Activated T-cell treated with anti-CD3 and anti-CD28 coated beads, Interleukin-2, amount 50 U/mL, for 48 hours (primary cell): Measurements from ENCODE around the gene EHMT1.
"Not testable (repeated sequence)": the region's sequence is repeated elsewhere in the genome, so short reads cannot be mapped to it uniquely, and the experiment has no call there.

Source experiments
- DNase-seq, 2 experiments: peaks; one replicate each; pipeline ENCODE4 v3.0.0-alpha.2; 2020

The EHMT1 gene

DNA sequence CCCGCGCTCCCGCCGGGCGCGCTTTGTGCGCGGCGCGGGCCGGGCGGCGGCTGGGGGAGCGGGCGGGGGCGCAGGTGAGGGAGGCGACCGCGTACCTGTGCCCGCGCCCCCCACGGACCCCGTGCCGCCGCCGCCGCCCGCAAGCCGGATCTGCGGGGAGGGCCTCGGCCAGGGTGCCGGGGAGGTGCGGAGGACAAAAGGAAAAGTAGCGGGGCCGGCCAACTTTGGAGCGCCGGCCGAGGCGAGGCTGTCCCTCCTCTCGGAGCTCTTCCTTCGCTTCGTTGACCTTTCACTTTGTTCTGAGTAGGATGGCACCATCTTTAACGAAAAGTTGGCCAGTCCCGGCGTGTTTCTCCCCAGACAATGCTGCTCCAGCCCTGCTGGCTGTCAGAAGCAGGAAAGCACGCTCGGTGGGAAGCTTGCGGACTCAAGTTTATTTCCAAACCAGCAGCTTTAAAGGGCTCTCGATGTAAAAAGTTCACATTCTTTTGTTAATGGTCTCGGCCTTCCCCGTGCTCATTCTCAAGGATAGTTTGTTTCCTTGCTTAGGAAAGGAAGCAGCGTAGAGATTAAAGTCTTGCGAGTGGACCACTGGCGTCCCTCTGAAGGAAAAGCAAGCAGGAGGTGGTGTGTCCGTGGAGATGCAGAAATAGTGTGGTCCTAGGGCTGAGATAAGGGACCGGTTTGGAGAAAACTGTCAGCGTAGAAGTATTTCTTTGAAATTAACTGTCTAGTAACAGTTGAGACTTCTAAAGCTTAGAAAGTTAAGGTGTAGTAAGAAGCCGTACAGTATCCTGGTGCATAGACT is 639 bp downstream of the EHMT1 start:
- DNase-seq, result peak; percentile 53 to 61

DNA sequence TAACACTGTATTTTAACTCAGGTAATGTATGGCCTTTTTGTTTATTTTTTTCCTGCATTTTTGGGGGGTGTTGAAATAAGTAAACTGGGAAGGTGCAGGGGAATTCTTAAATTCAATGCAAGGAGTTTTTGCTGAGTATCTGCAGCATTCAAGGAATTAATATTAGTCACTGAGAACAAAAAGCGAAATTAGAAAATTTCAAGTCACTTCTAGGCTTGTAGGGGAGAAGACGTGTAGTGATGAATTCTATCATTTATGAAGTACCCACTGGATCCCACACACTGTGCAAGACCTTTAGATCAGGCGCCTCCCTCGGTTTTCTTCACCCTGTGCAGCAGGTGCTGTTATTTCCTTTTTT is 1.2 kb downstream of the EHMT1 start:
- no peak for DNase-seq

DNA sequence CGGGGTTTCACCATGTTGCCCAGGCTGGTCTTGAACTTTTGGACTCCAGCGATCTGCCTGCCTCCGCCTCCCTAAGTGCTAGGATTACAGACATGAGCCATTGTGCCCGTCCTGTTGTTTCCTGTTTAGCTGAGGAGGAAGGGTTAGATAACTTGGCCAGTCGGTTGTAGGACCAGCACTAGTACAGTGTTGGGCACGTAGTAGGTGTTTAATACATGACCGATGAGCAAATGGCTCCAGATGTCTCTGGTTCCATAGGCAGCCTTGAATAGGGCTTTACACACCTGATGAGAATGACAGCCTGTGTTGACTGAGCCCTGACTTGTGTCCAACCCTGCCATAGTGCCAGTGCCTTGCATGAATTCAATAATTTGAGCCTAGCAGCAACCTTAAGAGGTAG is 1.8 kb downstream of the EHMT1 start:
- DNase-seq, result no peak

DNA sequence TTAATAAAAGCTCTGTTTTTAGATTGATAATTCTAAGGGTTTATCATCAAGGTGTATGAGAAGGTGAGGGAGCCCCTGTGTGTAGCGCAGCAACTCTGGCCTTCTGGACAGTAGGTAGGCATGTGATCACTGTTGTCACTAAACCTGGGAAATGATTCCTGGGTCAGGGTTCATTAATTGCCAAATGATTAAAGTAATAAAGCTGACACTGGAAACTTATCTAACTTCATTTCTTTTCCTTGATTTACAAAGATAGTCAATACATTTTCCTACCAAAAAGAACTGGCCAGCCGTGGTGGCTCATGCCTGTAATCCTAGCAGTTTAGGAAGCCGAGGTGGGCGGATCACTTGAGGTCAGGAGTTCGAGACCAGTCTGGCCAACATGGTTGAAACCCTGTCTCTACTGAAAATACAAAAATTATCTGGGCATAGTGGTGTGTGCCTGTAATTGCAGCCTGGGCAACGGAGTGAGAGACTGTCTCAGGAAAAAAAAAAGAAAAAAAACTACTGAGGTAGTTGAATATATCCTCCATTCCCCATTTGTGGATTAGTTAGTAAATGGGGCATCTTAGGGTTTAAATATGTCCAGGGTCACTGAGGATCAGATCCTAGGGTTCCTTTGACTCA is 2.4 kb downstream of the EHMT1 start:
- peak in 1 of 2 experiments; percentile 48 for DNase-seq

DNA sequence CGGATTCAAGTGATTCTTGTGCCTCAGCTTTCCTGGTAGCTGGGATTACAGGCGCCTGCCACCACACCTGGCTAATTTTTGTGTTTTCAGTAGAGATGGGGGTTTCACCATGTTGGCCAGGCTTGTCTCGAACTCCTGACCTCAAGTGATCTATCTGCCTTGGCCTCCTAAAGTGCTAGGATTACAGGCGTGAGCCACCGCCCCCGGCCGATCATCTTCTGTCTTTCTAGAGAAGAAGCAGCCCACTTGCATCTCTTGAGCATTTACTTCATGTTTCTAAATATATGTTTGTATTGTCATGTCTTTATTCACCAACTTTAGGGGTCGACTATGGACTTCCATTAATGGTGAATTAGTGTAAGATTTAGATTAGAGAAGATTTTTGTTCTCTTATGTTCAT is 3.4 kb downstream of the EHMT1 start:
- not testable (repeated sequence) for DNase-seq

DNA sequence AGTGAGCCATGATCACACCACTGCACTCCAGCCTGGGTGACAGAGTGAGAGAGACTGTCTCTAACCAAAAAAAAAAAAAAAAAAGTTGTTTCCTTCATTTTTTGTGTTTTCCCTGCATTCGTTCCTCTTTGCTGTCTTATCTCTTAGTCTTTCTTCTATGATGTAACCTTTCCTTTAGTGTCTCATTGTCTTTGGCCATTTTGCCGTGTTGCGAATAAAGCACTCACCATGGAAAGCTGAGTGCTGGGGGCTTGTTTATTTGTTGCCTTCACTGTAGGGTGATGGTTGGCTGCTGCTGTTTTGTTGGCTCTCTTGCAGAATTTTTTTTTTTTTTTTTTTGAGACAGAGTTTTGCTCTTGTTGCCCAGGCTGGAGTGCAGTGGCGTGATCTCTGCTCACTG is 7.7 kb downstream of the EHMT1 start:
- DNase-seq, result no peak

DNA sequence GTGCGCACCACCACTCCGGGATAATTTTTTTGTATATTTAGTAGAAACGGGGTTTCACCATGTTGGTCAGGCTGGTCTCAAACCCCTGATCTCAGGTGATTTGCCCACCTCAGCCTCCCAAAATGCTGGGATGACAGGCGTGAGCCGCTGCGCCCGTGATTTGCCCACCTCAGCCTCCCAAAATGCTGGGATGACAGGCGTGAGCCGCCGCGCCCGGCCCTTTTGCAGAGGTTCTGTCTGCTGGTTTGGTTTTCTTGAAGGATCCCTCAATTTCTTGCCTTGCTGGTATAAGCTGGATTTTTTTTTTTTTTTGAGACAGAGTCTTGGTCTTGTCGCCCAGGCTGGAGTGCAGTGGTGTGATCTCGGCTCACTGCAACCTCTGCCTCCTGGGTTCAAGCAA is 8.6 kb downstream of the EHMT1 start:
- DNase-seq, result not testable (repeated sequence)

DNA sequence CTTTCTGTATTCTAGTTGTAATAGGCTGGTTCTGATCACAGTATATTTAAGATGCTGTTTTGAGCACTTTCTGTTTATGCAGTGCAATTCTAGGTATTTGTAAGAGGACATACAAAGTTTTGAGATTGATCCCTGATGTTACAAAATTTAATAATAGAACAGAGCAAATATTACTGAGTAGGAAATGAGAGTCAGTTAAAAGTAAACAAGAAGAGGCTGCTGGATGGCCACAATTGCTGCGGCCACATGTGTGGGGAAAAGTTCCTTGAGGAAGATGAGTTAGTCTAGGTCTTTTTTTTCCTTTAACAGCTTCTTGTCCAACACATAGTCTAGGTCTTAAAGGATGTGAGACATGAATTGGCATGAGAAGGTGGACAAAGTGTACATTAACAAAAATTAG is 11.3 kb downstream of the EHMT1 start:
- DNase-seq, result no peak

DNA sequence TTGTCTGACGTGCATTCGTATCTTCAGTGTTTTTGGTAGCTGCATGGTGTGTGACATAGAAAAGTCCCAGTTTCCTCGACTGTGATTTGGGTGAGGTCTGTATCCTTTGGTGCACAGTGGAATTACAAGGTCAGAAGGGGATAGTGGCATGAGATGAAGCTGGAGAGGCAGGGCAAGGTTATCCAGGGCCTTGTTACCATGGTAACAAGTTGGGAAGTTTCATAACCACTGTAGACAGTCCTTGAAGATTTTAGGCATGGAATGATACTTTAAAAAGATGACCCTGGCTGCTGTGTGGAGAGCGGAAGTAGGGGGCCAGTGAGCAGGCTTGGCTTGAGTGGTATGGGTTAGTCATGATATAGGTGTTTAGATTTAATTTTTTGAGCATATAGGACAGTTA is 11.9 kb downstream of the EHMT1 start:
- no peak for DNase-seq

DNA sequence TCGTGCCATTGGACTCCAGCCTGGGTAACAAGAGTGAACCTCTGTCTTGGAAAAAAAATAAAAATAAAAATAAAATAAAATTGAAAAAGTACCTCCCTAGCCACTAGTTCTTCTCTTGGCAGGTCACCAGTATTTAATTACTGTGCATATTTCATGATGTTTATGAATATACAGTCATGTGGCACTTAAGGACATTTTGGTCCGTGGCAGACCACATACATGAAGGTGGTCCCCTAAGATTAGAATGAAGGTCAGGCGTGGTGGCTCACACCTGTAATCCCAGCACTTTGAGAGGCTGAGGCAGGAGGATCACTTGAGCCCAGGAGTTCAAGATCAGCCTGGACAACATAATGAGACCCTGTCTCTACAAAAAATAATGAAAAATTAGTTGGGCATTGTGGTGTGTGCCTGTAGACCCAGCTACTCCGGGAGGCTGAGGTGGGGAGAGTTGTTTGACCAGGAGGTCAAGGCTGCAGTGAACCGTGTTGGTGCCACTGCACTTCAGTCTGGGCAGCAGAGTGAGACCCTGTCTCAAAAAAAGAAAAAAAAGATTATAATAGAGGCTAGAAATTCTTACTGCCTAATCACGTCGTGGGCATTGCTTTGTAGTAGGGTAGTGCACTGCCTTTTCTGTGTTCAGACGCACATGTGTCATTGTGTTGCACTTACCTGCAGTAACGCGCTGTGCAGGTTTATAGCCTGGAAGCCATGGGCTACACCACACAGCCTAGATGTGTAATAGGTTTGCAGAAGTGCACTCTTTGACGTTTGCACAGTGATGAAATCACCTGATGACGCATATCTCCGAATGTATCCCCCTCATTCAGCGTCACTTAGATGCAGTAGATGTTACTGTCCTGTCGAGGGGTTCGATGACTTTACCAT is 12.8 kb downstream of the EHMT1 start:
- DNase-seq, result no peak

DNA sequence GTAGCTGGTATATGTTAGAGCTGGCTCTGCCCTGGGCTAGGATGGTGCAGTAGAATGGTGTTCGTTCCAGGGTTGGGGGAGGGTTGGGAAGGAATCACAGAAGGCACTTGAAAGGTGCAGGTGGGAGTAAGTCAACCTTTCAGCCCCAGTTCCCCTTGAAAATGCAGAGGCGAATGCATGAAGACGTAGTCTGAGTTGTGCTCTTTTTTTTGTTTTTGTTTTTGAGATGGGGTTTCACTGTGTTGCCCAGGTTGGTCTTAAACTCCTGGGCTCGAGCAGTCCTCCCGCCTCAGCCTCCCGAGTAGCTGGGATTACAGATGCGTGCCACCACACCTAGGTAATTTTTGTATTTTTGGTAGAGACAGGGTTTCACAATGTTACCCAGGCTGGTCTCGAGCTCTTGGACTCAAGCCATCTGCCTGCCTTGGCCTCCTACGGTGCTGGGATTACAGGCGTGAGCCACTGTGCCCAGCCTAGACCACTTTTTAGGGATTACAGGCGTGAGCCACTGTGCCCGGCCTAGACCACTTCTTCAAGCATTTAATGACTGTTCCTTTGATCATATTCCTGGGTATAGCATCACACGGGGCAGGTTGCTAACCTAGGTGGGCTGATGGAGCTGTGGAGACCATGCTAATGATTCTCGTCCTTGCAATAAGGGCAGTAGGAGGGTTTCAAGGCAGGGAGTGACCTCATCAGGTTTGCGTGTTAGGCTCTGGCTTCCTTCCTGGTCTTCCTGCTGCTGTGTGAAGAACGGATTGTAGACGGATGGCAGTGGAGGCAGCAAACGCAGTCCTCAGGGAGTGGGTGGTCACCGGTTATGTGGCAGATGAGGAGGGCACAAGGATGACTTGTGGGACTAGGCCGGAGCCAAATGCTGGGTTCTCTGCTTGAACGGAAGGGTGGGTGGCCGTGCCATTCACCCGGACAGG is 13.7 kb downstream of the EHMT1 start:
- no peak for DNase-seq

DNA sequence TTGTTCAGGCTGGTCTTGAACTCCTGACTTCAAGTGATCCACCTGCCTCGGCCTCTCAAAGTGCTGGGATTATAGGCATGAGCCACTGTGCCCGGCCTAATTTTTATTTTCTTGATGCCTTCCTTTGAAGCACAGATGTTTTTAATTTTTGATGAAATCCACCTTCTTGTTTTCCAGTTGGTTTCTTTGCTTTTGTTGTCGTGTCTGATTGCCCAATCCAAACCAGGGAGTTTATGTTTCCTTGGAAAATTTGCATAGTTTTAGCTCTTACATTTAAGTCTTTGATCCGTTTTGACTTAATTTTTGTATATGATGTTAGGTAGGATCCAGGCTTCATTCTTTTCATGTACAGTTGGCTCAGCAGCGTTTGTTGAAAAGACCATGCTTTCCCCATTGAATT is 15.2 kb downstream of the EHMT1 start:
- DNase-seq, result no peak

DNA sequence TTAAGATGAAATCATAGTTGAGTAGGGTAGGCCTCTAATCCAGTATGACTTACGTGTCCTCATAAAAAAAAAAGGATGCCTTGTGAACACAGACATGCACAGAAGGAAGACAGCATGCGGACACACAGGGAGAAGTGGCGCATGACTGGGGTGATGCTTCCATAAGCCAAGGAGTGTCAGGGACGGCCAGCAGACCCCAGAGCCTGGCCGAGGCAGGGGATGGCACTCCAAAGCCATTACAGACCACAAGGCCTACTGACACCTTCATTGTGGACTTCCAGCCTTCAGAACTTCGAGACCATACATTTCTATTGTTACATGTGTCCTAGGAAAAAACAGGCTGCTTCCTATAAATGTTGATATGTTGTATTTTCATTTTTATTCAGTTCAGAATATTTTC is 19.9 kb downstream of the EHMT1 start:
- no peak for DNase-seq

DNA sequence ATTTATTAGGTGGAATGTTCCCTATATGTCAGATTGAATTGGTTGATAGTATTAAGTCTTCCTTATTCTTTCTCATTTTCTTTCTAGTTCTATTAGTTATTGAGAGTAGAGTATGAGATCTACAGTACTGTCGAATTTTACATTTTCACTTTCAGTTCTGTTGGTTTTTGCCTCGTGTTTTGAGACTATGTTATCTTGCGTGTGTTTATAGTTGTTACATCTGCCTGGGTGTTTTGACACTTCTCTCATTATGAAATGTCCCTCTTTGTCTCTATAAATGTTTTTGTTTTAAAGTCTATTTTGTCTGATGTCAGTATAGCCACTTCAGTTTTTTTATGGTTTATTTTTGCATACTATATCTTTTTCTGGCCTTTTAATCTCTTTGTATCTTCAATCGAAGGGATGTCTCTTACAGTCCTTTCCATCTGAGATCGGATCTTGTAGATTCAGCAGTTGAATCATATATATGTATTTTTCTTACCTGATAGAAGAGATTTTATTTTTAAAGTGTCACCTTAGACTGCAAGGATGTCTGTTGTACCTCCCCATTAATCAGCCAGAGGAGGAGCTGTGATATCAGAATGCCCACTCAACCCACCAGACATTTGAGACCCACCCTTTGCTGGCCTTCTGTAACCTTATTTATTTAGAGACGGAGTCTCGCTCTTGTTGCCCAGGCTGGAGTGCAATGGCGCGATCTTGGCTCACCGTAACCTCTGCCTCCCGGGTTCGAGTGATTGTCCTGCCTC is 20.7 kb downstream of the EHMT1 start:
- no peak for DNase-seq

DNA sequence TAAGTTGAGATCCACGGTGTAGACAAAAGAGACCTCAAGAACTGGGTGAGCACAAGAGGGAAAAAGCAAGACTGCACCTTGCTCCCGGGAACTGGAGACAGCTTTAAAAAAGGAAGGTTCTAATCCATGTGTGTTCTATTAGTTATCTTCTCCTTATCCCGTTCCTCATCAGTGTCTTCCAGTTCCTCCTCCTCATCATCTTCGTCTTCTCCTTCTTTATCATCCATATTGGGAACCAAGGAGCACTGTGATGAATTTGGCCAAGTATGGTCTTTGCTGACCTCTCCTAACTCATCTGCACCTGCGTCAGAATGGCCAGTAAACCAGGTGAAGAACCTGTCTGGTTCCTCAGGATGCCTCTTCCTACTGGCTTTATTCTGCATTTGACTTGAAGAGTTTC is 22.1 kb downstream of the EHMT1 start:
- no peak for DNase-seq

DNA sequence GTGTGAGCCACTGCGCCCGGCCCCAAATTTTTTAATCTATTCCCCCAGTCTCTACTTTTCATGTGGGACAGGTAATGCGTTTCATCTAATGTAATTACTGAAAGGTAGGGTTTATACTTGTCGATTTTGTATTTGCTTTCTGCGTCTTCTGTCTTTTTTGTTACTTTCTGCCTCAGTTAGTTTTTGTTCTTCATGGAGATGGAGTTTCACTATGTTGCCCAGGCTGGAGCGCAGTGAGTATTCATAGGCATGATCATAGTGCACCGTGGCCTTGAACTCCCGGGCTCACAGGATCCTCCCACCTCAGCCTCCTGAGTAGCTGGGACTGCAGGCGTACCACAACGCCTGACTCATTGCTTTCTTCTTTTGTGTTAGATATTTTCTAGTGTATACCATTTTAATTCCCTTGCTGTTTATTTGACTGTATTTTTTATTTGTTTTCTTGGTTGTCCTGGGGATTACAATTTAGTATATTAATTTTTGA is 23.4 kb downstream of the EHMT1 start:
- no peak for DNase-seq

DNA sequence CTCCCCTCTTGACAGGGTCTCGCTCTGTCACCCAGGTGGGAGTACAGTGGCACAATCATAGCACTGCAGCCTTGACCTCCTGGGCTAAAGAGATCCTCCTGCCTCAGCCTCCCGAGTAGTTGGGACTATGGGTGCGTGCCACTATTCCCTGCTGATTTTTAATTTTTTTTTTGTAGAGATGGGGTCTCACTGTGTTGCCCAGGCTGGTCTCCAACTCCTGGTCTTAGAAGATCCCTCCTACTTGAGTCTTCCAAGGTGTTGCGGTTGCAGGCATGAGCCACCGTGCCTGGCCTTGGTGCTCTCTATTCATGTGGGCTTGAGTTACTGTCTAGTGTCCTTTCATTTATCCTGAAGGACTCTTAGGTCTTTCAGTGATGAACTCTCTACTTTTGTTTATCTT is 24.1 kb downstream of the EHMT1 start:
- DNase-seq, result no peak

DNA sequence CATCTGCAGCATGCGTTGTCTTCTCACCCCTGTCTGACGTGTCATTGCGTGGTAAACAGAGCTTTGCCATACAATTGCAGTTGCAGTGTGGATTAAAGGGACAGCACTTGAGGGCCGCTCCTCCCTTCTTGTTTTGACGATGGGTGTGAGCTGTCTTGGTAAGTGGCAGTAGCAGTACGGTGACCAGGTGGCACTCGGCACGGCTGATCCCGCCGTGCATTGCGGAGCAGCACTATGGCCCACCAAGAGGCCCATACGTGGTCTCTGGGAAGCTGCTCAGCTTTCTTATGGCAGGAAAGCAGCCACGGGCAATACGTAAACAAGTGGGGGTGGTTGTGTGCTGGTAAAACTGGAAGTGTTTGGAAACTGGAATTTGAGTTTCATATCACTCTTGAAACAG is 25.1 kb downstream of the EHMT1 start:
- no peak for DNase-seq

DNA sequence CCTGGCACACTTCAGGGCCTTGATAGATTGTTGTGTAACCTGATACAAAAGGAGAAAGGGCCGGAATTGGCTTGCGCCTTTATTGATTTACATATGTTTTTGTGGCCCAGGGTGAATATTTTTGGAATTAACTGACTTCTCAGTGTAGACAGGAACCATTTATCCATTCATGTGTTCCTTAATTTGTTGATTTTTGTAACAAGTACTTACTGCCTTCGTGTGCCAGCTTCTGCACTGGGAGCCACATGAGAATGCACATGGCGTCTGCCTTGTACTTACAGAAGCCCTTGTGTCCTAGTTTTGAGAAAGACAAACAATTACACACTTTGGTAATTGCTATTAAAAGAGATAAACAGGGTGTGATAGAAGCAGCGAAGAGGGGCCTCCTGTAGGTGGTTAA is 26.4 kb downstream of the EHMT1 start:
- DNase-seq, result no peak

DNA sequence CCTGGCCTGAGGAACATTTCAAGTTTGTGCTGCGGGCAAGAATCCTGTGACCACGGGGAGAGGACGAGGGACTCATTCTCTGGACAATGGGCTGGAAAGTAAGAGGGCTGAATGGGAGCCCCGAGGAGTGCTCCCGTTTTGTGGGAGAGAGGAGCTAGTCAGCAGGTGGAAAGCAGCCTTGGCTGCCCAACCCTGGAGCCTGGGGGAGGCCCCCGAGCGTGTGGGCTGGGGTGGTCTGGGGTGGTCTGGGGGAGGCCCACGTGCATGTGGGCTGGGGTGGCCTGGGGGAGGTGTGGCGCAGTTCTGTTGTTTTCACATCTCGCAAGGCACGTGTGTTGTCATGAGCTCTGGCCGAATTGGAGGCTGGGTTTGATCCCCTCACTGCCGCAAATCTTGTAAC is 27.5 kb downstream of the EHMT1 start:
- no peak for DNase-seq

DNA sequence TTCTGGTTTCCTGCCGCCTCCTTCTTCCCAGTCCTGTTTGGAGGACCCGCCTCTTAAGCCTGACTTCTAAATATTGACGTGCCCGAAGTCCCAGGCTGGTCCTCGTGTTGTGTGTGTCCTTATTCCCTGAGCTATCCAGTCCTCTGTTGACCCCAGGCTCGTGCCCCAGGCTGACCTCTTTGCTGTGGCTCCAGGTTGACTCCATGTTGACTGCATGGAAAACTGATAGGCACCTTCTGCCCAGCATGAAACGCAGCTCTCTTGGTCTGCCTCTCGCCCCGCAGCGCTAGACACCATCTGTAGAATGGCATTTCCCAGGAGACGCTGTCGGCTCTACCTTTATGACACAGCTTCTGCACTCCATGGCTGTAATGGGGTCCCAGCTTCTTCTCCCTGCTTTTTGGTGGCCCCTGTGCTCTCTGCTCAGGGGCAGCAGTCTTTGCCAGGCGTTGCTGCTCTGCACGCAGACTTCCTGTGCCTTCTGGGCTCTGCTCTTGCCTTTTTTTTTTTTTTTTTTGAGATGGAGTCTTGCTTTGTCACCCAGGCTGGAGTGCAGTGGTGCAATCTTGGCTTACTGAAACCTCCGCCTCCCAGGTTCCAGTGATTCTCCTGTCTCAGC is 28.4 kb downstream of the EHMT1 start:
- DNase-seq, result no peak
